Right lobe of liver (tissue), 6 donors: Measurements from ENCODE around the gene AKAP12. TPM values are rescaled to one million over a fixed set of nuclear protein-coding genes. Genes with fewer than 3 reads are reported as not detected.

Source experiments
- ATAC-seq, 4 donors: fragments of 200-7000 bp; cut with Tn5 transposase; one replicate each; pipeline ENCODE4 v1.9.1; 2020; ENCODE audit warnings: mild to moderate bottlenecking in 4 of 4, moderate library complexity in 4 of 4
- DNase-seq, 3 donors: peaks; one replicate each; pipeline ENCODE4 v3.0.0-alpha.2; 2020
- H3K27ac ChIP-seq, 3 donors: fragments of 200-600 bp; one replicate each; pipeline ENCODE4 v1.8.0; 2022
- H3K27me3 ChIP-seq, 2 donors: fragments of 200-600 bp; one replicate each; pipeline ENCODE4 v1.8.0; 2022
- H3K36me3 ChIP-seq, 4 donors: fragments of 200-600 bp; sonication (generic) in 1 of 4; one replicate each; pipeline versions ENCODE4 v1.5.1 to v1.8.0; 2017 to 2022; ENCODE audit warnings: control low read depth in 1 of 4
- H3K4me1 ChIP-seq, 4 donors: fragments of 200-600 bp; sonication (generic) in 1 of 4; one replicate each; pipeline versions ENCODE4 v1.5.1 to v1.8.0; 2017 to 2022; ENCODE audit warnings: control low read depth in 1 of 4
- H3K4me3 ChIP-seq, 3 donors: fragments of 200-600 bp; one replicate each; pipeline ENCODE4 v1.8.0; 2022
- H3K9me3 ChIP-seq, 4 donors: fragments of 200-600 bp; sonication (generic) in 1 of 4; one replicate each; pipeline versions ENCODE4 v1.5.1 to v1.8.0; 2017 to 2022; ENCODE audit warnings: control low read depth in 1 of 4
- POLR2A ChIP-seq: fragments of 450-650 bp; IDR thresholded peaks from one replicate; pipeline ENCODE4 v1.6.1; 2017; ENCODE audit warnings: antibody characterized with exemption, mild to moderate bottlenecking
- WGBS: methylation state at CpG from one replicate; pipeline ENCODE4 v1.1.6; 2018; ENCODE audit warnings: low coverage, low lambda C conversion rate; ENCODE audit not compliant: insufficient coverage; ENCODE audit errors: missing lambda C conversion rate; 5-methylcytosine and 5-hydroxymethylcytosine counted together
- intact Hi-C, 2 donors: fragments of 100-400 bp; cut with DNase I; formaldehyde crosslinking; loops; one replicate each; pipeline versions ENCODE4 v1.11.2 to v1.14.1; 2022
- total RNA-seq, 6 experiments: library from RNA; depleted of rRNA in 2 of 6; stranded (reverse); fragments of >200 nt in 2 of 6; fragmentation: NEBNext Ultra II Directional in 3 of 6; extraction: Animal tissue kit (Norgen Biotek cat#: 25700) in 3 of 6; gene quantifications; one replicate each; pipeline versions ENCODE4 v1.1.0 to v1.2.4, GENCODE V29; 2016 to 2023
- TF ChIP-seq, protein P1 (sequence below), 4 donors: fragments of 200-600 bp in 3 of 4; fragments of 450-650 bp in 1 of 4; IDR thresholded peaks; one replicate each; pipeline versions ENCODE4 v1.5.1 to v1.8.0; 2016 to 2022; ENCODE audit warnings: antibody characterized with exemption in 4 of 4, mild to moderate bottlenecking in 2 of 4
- donor health status: DM: no; HTN: yes; CAD: no.
- donor health status: DM: no; HTN: no; CAD: no.
- donor health status: DM: no; HTN: no; CAD: no.
- donor health status: DM: no; HTN: yes; CAD: no.
- donor health status: DM: no; HTN: yes; CAD: no.

Gene AKAP12
- total RNA-seq, 6 experiments from 2014 or later, result 2.1 to 38.4 (median 23.0) TPM

DNA sequence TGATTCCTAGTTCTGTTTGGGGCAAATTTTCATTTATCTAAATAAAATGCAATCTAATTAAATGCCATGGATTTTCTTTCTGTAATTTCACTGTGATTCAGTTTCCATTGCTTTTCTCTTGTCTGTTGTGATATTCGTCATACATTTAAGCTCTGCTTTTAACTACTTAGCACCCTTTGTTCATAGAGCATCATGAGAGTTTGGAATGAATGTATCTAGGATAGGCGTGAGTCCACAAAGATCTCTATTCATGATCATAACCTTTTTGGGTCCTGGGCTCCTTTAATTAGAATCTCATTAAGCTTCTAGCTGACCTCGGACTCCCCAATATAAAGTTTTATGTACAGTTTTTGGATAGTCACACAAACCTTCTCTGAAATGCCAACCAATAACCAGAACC, 118.7 kb downstream of the AKAP12 start:
- TF ChIP-seq POLR2A, result no peak
- TF ChIP-seq, protein P1, sequence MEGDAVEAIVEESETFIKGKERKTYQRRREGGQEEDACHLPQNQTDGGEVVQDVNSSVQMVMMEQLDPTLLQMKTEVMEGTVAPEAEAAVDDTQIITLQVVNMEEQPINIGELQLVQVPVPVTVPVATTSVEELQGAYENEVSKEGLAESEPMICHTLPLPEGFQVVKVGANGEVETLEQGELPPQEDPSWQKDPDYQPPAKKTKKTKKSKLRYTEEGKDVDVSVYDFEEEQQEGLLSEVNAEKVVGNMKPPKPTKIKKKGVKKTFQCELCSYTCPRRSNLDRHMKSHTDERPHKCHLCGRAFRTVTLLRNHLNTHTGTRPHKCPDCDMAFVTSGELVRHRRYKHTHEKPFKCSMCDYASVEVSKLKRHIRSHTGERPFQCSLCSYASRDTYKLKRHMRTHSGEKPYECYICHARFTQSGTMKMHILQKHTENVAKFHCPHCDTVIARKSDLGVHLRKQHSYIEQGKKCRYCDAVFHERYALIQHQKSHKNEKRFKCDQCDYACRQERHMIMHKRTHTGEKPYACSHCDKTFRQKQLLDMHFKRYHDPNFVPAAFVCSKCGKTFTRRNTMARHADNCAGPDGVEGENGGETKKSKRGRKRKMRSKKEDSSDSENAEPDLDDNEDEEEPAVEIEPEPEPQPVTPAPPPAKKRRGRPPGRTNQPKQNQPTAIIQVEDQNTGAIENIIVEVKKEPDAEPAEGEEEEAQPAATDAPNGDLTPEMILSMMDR (IDR thresholded peaks at IDR 0.05), result no peak
- no peaks in the 10 kb centered on the region for H3K36me3 ChIP-seq
- intact Hi-C loops, result no loop called here

DNA sequence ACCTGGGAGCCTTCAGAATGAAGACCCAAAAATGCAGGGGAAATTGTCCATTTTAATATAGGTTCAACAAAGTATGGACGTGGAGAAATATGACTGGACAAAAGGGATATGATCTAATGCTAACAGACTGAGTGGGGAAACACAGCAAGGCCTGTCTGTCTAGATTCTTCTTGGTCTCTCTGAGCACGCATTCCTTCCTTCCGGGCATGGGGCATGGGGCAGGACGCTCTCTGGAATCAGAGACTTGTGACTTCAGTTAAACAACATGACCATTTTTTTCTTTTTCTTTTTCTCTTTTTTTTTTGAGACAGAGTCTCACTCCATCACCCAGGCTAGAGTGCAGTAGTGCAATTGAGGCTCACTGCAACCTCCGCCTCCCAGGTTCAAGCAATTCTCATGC, 119.7 kb downstream of the AKAP12 start:
- Histone ChIP-seq H3K36me3 (no peaks in the 10 kb centered on the region), H3K4me1 (peaks cover 0 to 10% (median 0%) of the 10 kb centered on the region in 4 donors), H3K4me3 (no peak overlapping the region), H3K27ac (no peak overlapping the region), H3K27me3 (no peaks in the 10 kb centered on the region), H3K9me3 (no peaks in the 10 kb centered on the region)
- WGBS, result 86% methylated on average over 2 of the region's 5 CpGs
- TF ChIP-seq, protein P1 (IDR thresholded peaks at IDR 0.05), result no peak
- no peak for TF ChIP-seq POLR2A
- intact Hi-C loops, result no loop called here
- DNase-seq, result no peak
- peak in 1 of 4 donors; percentile 10 for ATAC-seq

More for the DNA sequence above, 118.7 kb downstream of the AKAP12 start:
- WGBS, result 92% methylated on average over 2 of the region's 3 CpGs
- Histone ChIP-seq H3K4me3 (no peak overlapping the region), H3K9me3 (no peaks in the 10 kb centered on the region), H3K4me1 (peaks cover 0 to 9% (median 0%) of the 10 kb centered on the region in 4 donors), H3K27me3 (no peaks in the 10 kb centered on the region), H3K27ac (no peak overlapping the region)
- ATAC-seq, result no peak
- no peak for DNase-seq

DNA sequence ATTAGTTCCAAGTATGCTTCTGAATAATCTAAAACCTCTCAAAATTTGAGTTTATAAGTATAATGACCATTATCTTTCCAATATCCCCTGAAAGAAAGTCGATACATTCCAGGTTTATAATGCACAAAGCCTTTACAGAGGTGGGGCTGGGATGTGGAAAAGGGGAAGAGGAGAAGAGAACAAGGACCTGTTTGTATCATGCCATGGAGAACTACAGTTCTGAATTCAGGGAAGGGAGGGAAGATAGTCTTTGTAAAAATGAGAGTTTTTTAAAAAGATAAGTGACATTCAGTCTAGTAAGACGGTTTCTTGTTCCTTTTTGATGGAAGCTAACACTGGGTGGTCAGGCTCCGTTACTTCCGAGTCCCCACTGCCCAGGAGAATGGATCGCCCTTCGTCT, 125.5 kb downstream of the AKAP12 start:
- Histone ChIP-seq H3K4me3 (no peak overlapping the region), H3K27me3 (no peaks in the 10 kb centered on the region), H3K36me3 (peaks cover 0 to 19% (median 2%) of the 10 kb centered on the region in 4 donors), H3K27ac (no peak overlapping the region), H3K9me3 (no peaks in the 10 kb centered on the region), H3K4me1 (peaks cover 0 to 10% (median 0%) of the 10 kb centered on the region in 4 donors)
- ATAC-seq, result no peak
- no peak for DNase-seq
- TF ChIP-seq POLR2A, result no peak
- TF ChIP-seq, protein P1 (IDR thresholded peaks at IDR 0.05), result no peak
- 92% methylated on average over 4 of the region's 6 CpGs for WGBS
- intact Hi-C loops, result no loop called here

DNA sequence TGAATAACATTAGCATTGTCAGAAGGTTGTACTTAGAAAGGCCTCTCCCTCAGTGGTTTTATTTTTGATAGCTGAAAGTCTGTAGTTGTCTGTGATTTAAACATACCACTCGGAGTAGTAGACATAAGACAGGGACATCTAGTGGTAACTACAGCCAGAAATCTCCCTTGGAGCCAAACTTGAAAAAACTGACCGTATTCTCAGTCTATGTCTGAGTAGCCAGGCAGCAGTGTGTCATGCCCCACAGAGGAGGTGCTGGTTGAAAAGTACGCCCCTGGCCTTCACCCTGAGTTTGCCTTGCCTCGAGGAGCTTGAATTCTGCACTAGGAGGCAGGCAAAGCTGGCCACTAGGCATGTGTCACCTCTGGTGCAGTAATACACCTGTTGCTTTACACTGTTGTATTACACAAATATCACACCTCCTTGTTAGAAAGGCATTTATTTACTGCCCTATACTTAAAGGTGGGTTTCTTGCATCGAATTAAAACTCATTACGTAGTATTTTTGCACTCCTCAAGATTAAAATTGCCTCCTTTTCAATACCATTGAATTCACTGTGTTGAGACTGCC, 130.8 kb downstream of the AKAP12 start:
- Histone ChIP-seq H3K4me3 (no peak overlapping the region), H3K4me1 (peaks cover 0 to 11% (median 3%) of the 10 kb centered on the region in 4 donors), H3K27me3 (no peaks in the 10 kb centered on the region), H3K36me3 (peaks cover 0 to 27% (median 6%) of the 10 kb centered on the region in 4 donors), H3K9me3 (no peaks in the 10 kb centered on the region), H3K27ac (no peak overlapping the region)
- intact Hi-C loops, result no loop called here
- no peak for ATAC-seq
- TF ChIP-seq POLR2A, result no peak
- TF ChIP-seq, protein P1 (IDR thresholded peaks at IDR 0.05), result peak in 2 of 4 donors; percentile 17 to 19
- WGBS, result 84% methylated on average over 5 of the region's 6 CpGs
- no peak for DNase-seq
